ENCODE results near the gene C4orf33. TPM values are rescaled to one million over a fixed set of nuclear protein-coding genes. Genes with fewer than 3 reads are reported as not detected.
"Not testable (repeated sequence)": the region's sequence is repeated elsewhere in the genome, so short reads cannot be mapped to it uniquely, and the experiment has no call there.

C4orf33 gene
- total and polyA plus RNA-seq, 4 donors: 8.4 to 26.8 (median 12.4) TPM

GRCh38 chr4:129111919-129112318 lies 16.0 kb downstream of the C4orf33 start:
- H3K27ac ChIP-seq (ENCODE audit: low read depth in 1 of 2, low read length in 1 of 2): no peak overlapping the region
- no peak for TF ChIP-seq CTCF (IDR thresholded peaks at IDR 0.05; ENCODE audit: control extremely low read depth, extremely low read depth)
- H3K9me3 ChIP-seq (ENCODE audit: control insufficient read depth in 4 of 4, insufficient read depth in 3 of 4, low read length in 3 of 4): no peaks in the 10 kb centered on the region

DNA sequence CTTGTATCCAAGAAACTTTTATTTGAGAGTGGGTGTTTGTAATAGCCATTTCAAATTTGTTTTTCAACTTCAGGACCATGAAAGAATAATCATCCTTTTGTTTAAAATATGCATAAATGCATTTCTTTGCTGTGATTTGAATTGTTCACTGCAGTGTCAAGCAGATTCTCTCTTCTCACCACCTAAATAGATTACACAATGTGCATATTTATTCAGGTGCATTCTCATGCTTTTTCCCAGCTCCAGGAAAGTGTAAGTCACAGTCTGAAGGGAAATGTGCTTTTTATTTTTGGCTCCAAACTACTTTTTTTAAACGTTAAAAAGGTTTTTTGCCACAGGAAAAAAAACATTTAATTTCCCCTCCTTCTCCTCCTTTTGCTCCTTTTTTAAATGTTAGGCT lies 17.5 kb downstream of the C4orf33 start:
- no peak overlapping the region for H3K9ac ChIP-seq (ENCODE audit: insufficient read depth in 1 of 2, low read length in 2 of 2)
- H3K36me3 ChIP-seq (ENCODE audit: control insufficient read depth in 4 of 4, insufficient read depth in 4 of 4, low read length in 4 of 4): peaks cover 0 to 4% (median 0%) of the 10 kb centered on the region in 4 donors
- 37 to 47% methylated on average over 1 of the region's 1 CpG for WGBS, 2 donors
- no peak overlapping the region for H3K27ac ChIP-seq (ENCODE audit: low read depth in 1 of 2, low read length in 1 of 2)
- DNase-seq (no peak), ATAC-seq (ENCODE audit: insufficient read depth, low FRiP score) (no peak)
- no peaks in the 10 kb centered on the region for H3K9me3 ChIP-seq (ENCODE audit: control insufficient read depth in 4 of 4, insufficient read depth in 3 of 4, low read length in 3 of 4)
- TF ChIP-seq CTCF (IDR thresholded peaks at IDR 0.05; ENCODE audit: control extremely low read depth, extremely low read depth): no peak
- no peak overlapping the region for H3K4me3 ChIP-seq
- H3K27me3 ChIP-seq (ENCODE audit: control insufficient read depth in 3 of 3, insufficient read depth in 3 of 3, low read length in 2 of 3): no peaks in the 10 kb centered on the region
- H3K4me1 ChIP-seq (ENCODE audit: control insufficient read depth in 5 of 5, insufficient read depth in 5 of 5, low read length in 5 of 5): no peaks in the 10 kb centered on the region

More at GRCh38 chr4:129111919-129112318, 16.0 kb downstream of the C4orf33 start:
- H3K4me3 ChIP-seq: no peak overlapping the region
- H3K27me3 ChIP-seq (ENCODE audit: control insufficient read depth in 3 of 3, insufficient read depth in 3 of 3, low read length in 2 of 3): no peaks in the 10 kb centered on the region
- peaks cover 0 to 4% (median 0%) of the 10 kb centered on the region in 4 donors for H3K36me3 ChIP-seq (ENCODE audit: control insufficient read depth in 4 of 4, insufficient read depth in 4 of 4, low read length in 4 of 4)
- no peak for DNase-seq
- no peak overlapping the region for H3K9ac ChIP-seq (ENCODE audit: insufficient read depth in 1 of 2, low read length in 2 of 2)
- ATAC-seq (ENCODE audit: insufficient read depth, low FRiP score): no peak
- no peaks in the 10 kb centered on the region for H3K4me1 ChIP-seq (ENCODE audit: control insufficient read depth in 5 of 5, insufficient read depth in 5 of 5, low read length in 5 of 5)

GRCh38 chr4:129113919-129114318 lies 18.0 kb downstream of the C4orf33 start:
- no peak overlapping the region for H3K4me3 ChIP-seq
- 75 to 79% methylated on average over 1 of the region's 1 CpG for WGBS, 2 donors
- no peak for TF ChIP-seq CTCF (IDR thresholded peaks at IDR 0.05; ENCODE audit: control extremely low read depth, extremely low read depth)
- H3K27ac ChIP-seq (ENCODE audit: low read depth in 1 of 2, low read length in 1 of 2): no peak overlapping the region
- ATAC-seq (ENCODE audit: insufficient read depth, low FRiP score) (no peak), DNase-seq (no peak)
- no peaks in the 10 kb centered on the region for H3K9me3 ChIP-seq (ENCODE audit: control insufficient read depth in 4 of 4, insufficient read depth in 3 of 4, low read length in 3 of 4)
- H3K9ac ChIP-seq (ENCODE audit: insufficient read depth in 1 of 2, low read length in 2 of 2): no peak overlapping the region
- H3K4me1 ChIP-seq (ENCODE audit: control insufficient read depth in 5 of 5, insufficient read depth in 5 of 5, low read length in 5 of 5): no peaks in the 10 kb centered on the region
- H3K36me3 ChIP-seq (ENCODE audit: control insufficient read depth in 4 of 4, insufficient read depth in 4 of 4, low read length in 4 of 4): peaks cover 0 to 4% (median 0%) of the 10 kb centered on the region in 4 donors
- no peaks in the 10 kb centered on the region for H3K27me3 ChIP-seq (ENCODE audit: control insufficient read depth in 3 of 3, insufficient read depth in 3 of 3, low read length in 2 of 3)

GRCh38 chr4:129117705-129118104 lies 21.8 kb downstream of the C4orf33 start:
- no peaks in the 10 kb centered on the region for H3K4me1 ChIP-seq (ENCODE audit: control insufficient read depth in 5 of 5, insufficient read depth in 5 of 5, low read length in 5 of 5)
- no peak for TF ChIP-seq CTCF (IDR thresholded peaks at IDR 0.05; ENCODE audit: control extremely low read depth, extremely low read depth)
- H3K9ac ChIP-seq (ENCODE audit: insufficient read depth in 1 of 2, low read length in 2 of 2): no peak overlapping the region
- 93 to 96% methylated on average over 5 of the region's 5 CpGs for WGBS, 2 donors
- ATAC-seq (ENCODE audit: insufficient read depth, low FRiP score) (no peak), DNase-seq (no peak)
- no peak overlapping the region for H3K4me3 ChIP-seq
- H3K27me3 ChIP-seq (ENCODE audit: control insufficient read depth in 3 of 3, insufficient read depth in 3 of 3, low read length in 2 of 3): no peaks in the 10 kb centered on the region
- H3K27ac ChIP-seq (ENCODE audit: low read depth in 1 of 2, low read length in 1 of 2): no peak overlapping the region
- H3K36me3 ChIP-seq (ENCODE audit: control insufficient read depth in 4 of 4, insufficient read depth in 4 of 4, low read length in 4 of 4): no peaks in the 10 kb centered on the region
- no peaks in the 10 kb centered on the region for H3K9me3 ChIP-seq (ENCODE audit: control insufficient read depth in 4 of 4, insufficient read depth in 3 of 4, low read length in 3 of 4)

DNA sequence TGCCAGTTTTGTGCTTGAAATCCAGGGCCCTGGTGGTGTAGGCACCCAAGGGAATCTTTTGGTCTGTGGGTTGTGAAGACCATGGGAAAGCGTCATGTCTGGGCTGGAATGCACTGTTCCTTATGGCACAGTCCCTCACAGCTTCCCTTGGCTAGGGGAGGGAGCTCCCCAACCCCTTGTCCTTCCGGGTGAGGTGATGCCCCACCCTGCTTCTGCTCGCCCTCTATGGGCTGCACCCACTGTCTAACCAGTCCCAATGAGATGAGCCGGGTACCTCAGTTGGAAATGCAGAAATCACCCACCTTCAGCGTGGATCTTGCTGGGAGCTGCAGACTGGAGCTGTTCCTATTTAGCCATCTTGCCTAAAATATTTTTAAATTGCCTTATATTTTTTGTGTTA lies 30.7 kb downstream of the C4orf33 start:
- H3K4me3 ChIP-seq; H3K9me3 ChIP-seq (ENCODE audit: control insufficient read depth in 4 of 4, insufficient read depth in 3 of 4, low read length in 3 of 4); H3K4me1 ChIP-seq (ENCODE audit: control insufficient read depth in 5 of 5, insufficient read depth in 5 of 5, low read length in 5 of 5); ATAC-seq (ENCODE audit: insufficient read depth, low FRiP score); H3K36me3 ChIP-seq (ENCODE audit: control insufficient read depth in 4 of 4, insufficient read depth in 4 of 4, low read length in 4 of 4); DNase-seq; H3K9ac ChIP-seq (ENCODE audit: insufficient read depth in 1 of 2, low read length in 2 of 2); H3K27me3 ChIP-seq (ENCODE audit: control insufficient read depth in 3 of 3, insufficient read depth in 3 of 3, low read length in 2 of 3); H3K27ac ChIP-seq (ENCODE audit: low read depth in 1 of 2, low read length in 1 of 2): not testable (repeated sequence)
- 95 to 96% methylated on average over 5 of the region's 5 CpGs for WGBS, 2 donors
